Natural killer cell (primary cell): ENCODE data around the gene SLC4A5. TPM values are rescaled to one million over a fixed set of nuclear protein-coding genes. Genes with fewer than 3 reads are reported as not detected.

Source experiments
- ATAC-seq, 3 donors: fragments of 150-1000 bp in 2 of 3; fragments of 200-7000 bp in 1 of 3; cut with Tn5 transposase; 1 replicate in 1 of 3; 2 replicates in 2 of 3; pipeline ENCODE4 v1.10.0; 2021; ENCODE audit warnings: mild to moderate bottlenecking in 2 of 3, moderate library complexity in 2 of 3
- DNase-seq, 2 donors: peaks; one replicate each; pipeline versions ENCODE4 v3.0.0 to v3.0.0-alpha.2; 2013 to 2021; ENCODE audit warnings: mixed read lengths in 1 of 2
- H3K27ac ChIP-seq: one replicate; pipeline ENCODE4 v1.5.1; 2013; ENCODE audit warnings: mild to moderate bottlenecking, low read length
- H3K27me3 ChIP-seq: one replicate; pipeline ENCODE4 v1.6.1; 2013; ENCODE audit warnings: low read length; ENCODE audit not compliant: control insufficient read depth, insufficient read depth
- H3K36me3 ChIP-seq: one replicate; pipeline ENCODE4 v1.6.1; 2013; ENCODE audit warnings: low read length; ENCODE audit not compliant: control insufficient read depth, insufficient read depth
- H3K4me1 ChIP-seq: one replicate; pipeline ENCODE4 v1.6.1; 2013; ENCODE audit warnings: low read length; ENCODE audit not compliant: control insufficient read depth, insufficient read depth
- H3K4me3 ChIP-seq: one replicate; pipeline ENCODE4 v1.5.1; 2013; ENCODE audit warnings: low read length
- H3K9me3 ChIP-seq: one replicate; pipeline ENCODE4 v1.6.1; 2013; ENCODE audit warnings: low read length; ENCODE audit not compliant: control insufficient read depth, insufficient read depth
- H3K27ac Mint-ChIP-seq, 2 donors: one replicate each; pipeline ENCODE4 v1.8.0; 2022; ENCODE audit warnings: mild to moderate bottlenecking in 2 of 2, mixed read lengths in 2 of 2, moderate library complexity in 1 of 2
- H3K27me3 Mint-ChIP-seq, 2 donors: one replicate each; pipeline ENCODE4 v1.8.0; 2022; ENCODE audit warnings: low read depth in 2 of 2, mixed read lengths in 2 of 2
- H3K36me3 Mint-ChIP-seq: one replicate; pipeline ENCODE4 v1.8.0; 2022; ENCODE audit warnings: mixed read lengths
- H3K4me1 Mint-ChIP-seq, 2 donors: one replicate each; pipeline ENCODE4 v1.8.0; 2022; ENCODE audit warnings: mixed read lengths in 2 of 2
- H3K4me3 Mint-ChIP-seq: one replicate; pipeline ENCODE4 v1.8.0; 2022; ENCODE audit warnings: mild to moderate bottlenecking, moderate library complexity, mixed read lengths
- H3K9me3 Mint-ChIP-seq, 2 donors: one replicate each; pipeline ENCODE4 v1.8.0; 2022; ENCODE audit warnings: mixed read lengths in 2 of 2
- WGBS: methylation state at CpG from one replicate; pipeline ENCODE4 v1.1.7; 2013; ENCODE audit warnings: missing lambda C conversion rate; ENCODE audit not compliant: insufficient coverage; 5-methylcytosine and 5-hydroxymethylcytosine counted together
- intact Hi-C: fragments of 100-400 bp; cut with micrococcal nuclease; formaldehyde crosslinking; loops from one replicate; pipeline ENCODE4 v1.14.2; 2022
- total RNA-seq, 4 donors: library from RNA; stranded (reverse); fragments of 120-200 nt in 1 of 4; gene quantifications; one replicate each; pipeline versions ENCODE4 v1.2.3 to v1.2.4, GENCODE V29; 2013 to 2022
- TF ChIP-seq, protein P1 (sequence below): fragments of 200-600 bp; IDR thresholded peaks from one replicate; pipeline ENCODE4 v1.8.0; 2022; ENCODE audit warnings: antibody characterized with exemption

SLC4A5 gene
- total RNA-seq, 3 donors from 2014 or later (not counting 1 experiment from before 2014, with no cell fraction given), result 5.3 to 8.4 (median 8.0) TPM

DNA sequence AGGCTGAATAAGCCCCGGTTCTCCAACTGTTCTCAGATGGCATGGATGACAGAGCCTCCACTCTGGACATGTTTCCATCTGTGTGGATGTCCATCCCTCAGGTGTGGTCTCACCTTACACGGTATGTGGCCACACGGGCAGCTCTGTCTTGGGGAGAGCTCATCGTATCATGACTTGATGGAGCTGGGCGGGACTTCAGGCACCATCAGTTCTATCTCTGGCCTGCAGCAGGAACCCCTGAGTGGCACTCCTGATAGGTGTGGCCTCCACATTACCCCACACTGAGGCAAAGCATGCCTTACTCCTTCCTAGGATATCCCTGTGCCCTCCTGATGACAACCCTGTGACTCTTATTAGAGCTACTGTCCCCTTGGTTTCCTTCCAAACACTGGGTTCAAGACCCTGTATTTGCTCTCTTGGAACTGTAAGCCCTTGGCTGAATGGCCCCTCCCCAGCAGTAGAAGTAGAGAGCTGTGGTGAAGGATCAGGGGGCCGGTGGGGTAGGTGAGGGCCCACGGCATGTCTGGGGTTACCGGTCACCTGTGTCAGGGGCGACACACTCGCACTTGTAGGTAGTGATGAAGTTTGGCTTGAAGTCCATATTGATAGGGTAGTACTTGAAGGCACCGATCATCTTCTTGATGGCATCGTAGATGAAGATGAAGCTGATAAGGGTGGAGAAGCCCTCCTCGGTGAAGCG lies 96.6 kb downstream of the SLC4A5 start:
- 89% methylated on average over 14 of the region's 14 CpGs for WGBS
- H3K27me3 ChIP-seq, result no peaks in the 10 kb centered on the region
- H3K4me3 Mint-ChIP-seq, result no peak overlapping the region
- no peak overlapping the region for H3K27ac Mint-ChIP-seq
- no peaks in the 10 kb centered on the region for H3K36me3 Mint-ChIP-seq
- no peaks in the 10 kb centered on the region for H3K36me3 ChIP-seq
- intact Hi-C loops, result no loop called here
- peaks cover 5% of the 10 kb centered on the region for H3K4me1 ChIP-seq
- no peaks in the 10 kb centered on the region for H3K9me3 Mint-ChIP-seq
- H3K27ac ChIP-seq, result no peak overlapping the region
- H3K4me1 Mint-ChIP-seq, result peaks cover 0 to 3% of the 10 kb centered on the region in 2 donors
- no peak for ATAC-seq
- DNase-seq, result no peak
- H3K9me3 ChIP-seq, result no peaks in the 10 kb centered on the region
- H3K4me3 ChIP-seq, result no peak overlapping the region
- H3K27me3 Mint-ChIP-seq, result no peaks in the 10 kb centered on the region
- TF ChIP-seq, protein P1, sequence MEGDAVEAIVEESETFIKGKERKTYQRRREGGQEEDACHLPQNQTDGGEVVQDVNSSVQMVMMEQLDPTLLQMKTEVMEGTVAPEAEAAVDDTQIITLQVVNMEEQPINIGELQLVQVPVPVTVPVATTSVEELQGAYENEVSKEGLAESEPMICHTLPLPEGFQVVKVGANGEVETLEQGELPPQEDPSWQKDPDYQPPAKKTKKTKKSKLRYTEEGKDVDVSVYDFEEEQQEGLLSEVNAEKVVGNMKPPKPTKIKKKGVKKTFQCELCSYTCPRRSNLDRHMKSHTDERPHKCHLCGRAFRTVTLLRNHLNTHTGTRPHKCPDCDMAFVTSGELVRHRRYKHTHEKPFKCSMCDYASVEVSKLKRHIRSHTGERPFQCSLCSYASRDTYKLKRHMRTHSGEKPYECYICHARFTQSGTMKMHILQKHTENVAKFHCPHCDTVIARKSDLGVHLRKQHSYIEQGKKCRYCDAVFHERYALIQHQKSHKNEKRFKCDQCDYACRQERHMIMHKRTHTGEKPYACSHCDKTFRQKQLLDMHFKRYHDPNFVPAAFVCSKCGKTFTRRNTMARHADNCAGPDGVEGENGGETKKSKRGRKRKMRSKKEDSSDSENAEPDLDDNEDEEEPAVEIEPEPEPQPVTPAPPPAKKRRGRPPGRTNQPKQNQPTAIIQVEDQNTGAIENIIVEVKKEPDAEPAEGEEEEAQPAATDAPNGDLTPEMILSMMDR, result no peak

DNA sequence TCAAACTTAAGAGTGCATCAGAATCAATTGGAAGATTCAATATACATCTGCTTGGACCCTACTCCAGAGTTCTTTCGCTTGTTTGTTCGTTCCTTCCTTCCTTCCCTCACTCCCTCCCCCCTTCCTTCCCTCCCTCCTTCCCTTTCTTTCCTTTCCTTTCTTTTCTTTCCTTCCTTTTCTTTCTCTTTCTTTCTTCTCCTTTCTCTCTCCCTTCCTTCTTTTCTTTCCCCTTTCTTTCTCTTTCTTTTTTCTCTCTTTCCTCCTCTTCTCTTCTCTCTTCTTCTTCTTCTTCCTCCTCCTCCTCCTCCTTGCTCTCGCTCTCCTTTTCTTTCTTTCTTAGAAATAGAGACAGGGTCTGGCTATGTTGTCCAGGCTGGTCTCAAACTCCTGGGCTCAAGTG lies 98.9 kb downstream of the SLC4A5 start:
- no peaks in the 10 kb centered on the region for H3K36me3 Mint-ChIP-seq
- H3K4me1 Mint-ChIP-seq, result no peaks in the 10 kb centered on the region
- H3K27ac Mint-ChIP-seq, result no peak overlapping the region
- 91% methylated on average over 3 of the region's 3 CpGs for WGBS
- ATAC-seq (no peak), DNase-seq (no peak)
- intact Hi-C loops, result no loop called here
- H3K9me3 Mint-ChIP-seq, result no peaks in the 10 kb centered on the region
- no peaks in the 10 kb centered on the region for H3K4me1 ChIP-seq
- H3K4me3 Mint-ChIP-seq, result no peak overlapping the region
- H3K27ac ChIP-seq, result no peak overlapping the region
- H3K4me3 ChIP-seq, result no peak overlapping the region
- no peaks in the 10 kb centered on the region for H3K36me3 ChIP-seq
- no peaks in the 10 kb centered on the region for H3K27me3 ChIP-seq
- H3K27me3 Mint-ChIP-seq, result no peaks in the 10 kb centered on the region
- H3K9me3 ChIP-seq, result no peaks in the 10 kb centered on the region
- TF ChIP-seq, protein P1, result no peak

DNA sequence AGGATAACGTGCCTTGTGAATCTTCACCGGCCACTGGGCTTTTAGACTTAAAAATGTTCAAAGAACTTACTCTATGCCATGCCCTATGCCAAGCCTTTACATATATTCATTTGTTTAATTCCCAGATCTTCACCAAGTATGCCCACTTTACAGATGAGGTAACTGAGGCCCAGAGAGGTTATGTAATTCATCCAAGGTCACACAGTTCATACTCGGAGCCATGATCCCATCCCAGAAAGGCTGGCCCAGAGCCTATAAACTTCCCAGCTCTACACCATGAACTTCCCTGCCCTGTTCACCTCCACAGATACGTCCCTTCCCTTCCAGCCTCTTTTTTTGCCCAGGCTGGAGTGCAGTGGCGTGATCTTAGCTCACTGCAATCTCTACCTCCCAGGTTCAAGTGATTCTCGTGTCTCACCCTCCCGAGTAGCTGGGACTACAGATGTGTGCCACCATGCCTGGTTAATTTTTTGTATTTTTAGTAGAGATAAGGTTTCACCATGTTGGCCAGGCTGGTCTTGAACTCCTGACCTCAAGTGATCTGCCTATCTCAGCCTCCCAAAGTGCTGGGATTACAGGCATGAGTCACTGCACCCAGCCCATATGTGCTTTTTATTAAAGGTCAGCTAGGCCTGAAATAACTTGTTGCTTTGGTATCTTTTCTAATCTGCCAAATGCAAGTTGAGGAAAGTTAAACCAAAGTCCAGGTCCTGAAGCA lies 100.7 kb downstream of the SLC4A5 start:
- DNase-seq, result no peak
- no peak for ATAC-seq
- Histone ChIP-seq H3K9me3 (no peaks in the 10 kb centered on the region), H3K36me3 (no peaks in the 10 kb centered on the region), H3K4me3 (no peak overlapping the region), H3K27ac (no peak overlapping the region), H3K4me1 (no peaks in the 10 kb centered on the region), H3K27me3 (no peaks in the 10 kb centered on the region)
- Mint-ChIP-seq H3K27me3 (no peaks in the 10 kb centered on the region), H3K4me3 (no peak overlapping the region), H3K4me1 (no peaks in the 10 kb centered on the region), H3K9me3 (no peaks in the 10 kb centered on the region), H3K36me3 (no peaks in the 10 kb centered on the region), H3K27ac (no peak overlapping the region)
- 88% methylated on average over 7 of the region's 7 CpGs for WGBS
- intact Hi-C loops, result no loop called here
- TF ChIP-seq, protein P1, result no peak
